WERI-Rb-1 (cell line): ENCODE measurements around the gene VSTM2B.

Experiments used
- DNase-seq: peaks from one replicate; pipeline ENCODE4 v3.0.0-alpha.2; 2020
- H3K27ac ChIP-seq: fragments of 250-450 bp; sonication (Bioruptor Pico); 2 replicates; pipeline ENCODE4 v1.5.1; 2020; ENCODE audit warnings: mild to moderate bottlenecking, moderate library complexity
- H3K27me3 ChIP-seq: fragments of 250-450 bp; sonication (Bioruptor Pico); 2 replicates; pipeline ENCODE4 v1.5.1; 2021; ENCODE audit warnings: mild to moderate bottlenecking, low read depth, moderate library complexity; ENCODE audit not compliant: insufficient read depth, severe bottlenecking
- H3K36me3 ChIP-seq: fragments of 250-450 bp; sonication (Bioruptor Pico); 2 replicates; pipeline ENCODE4 v1.5.1; 2020; ENCODE audit warnings: mild to moderate bottlenecking, moderate library complexity
- H3K4me3 ChIP-seq: 2 replicates; pipeline ENCODE4 v1.5.1; 2011; ENCODE audit warnings: low read depth, mild to moderate bottlenecking, control low read depth, low read length
- H3K9me3 ChIP-seq: fragments of 250-450 bp; sonication (Bioruptor Pico); 2 replicates; pipeline ENCODE4 v1.5.1; 2021; ENCODE audit warnings: mild to moderate bottlenecking, moderate library complexity; ENCODE audit not compliant: severe bottlenecking
- TF ChIP-seq, protein P1 (sequence below): IDR thresholded peaks from 2 replicates; pipeline ENCODE4 v1.5.1; 2011; ENCODE audit warnings: low read depth, mild to moderate bottlenecking, control low read depth, inconsistent platforms, low read length

Gene VSTM2B

DNA sequence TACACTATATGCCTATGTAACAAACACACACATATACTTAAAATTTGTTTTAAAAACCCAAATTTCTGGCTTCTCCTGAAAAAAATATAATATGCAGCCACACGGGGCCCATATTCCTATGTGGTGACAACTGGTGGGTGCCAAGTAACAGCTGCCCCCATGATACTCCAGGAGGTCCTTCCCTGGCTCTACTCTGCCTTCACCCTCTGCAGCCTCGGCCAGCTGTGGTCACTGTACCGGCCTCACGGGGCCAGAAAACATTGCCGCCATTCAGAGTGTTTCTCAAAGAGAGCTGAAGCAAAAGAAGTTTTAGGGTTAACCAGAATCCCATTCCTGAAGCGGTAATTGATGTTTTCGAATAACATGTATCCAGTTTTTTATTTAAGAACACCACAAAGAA, 47.7 kb downstream of the VSTM2B start:
- no peak overlapping the region for H3K27ac ChIP-seq
- H3K36me3 ChIP-seq = no peaks in the 10 kb centered on the region
- DNase-seq = no peak
- H3K4me3 ChIP-seq = no peak overlapping the region
- TF ChIP-seq, protein P1, sequence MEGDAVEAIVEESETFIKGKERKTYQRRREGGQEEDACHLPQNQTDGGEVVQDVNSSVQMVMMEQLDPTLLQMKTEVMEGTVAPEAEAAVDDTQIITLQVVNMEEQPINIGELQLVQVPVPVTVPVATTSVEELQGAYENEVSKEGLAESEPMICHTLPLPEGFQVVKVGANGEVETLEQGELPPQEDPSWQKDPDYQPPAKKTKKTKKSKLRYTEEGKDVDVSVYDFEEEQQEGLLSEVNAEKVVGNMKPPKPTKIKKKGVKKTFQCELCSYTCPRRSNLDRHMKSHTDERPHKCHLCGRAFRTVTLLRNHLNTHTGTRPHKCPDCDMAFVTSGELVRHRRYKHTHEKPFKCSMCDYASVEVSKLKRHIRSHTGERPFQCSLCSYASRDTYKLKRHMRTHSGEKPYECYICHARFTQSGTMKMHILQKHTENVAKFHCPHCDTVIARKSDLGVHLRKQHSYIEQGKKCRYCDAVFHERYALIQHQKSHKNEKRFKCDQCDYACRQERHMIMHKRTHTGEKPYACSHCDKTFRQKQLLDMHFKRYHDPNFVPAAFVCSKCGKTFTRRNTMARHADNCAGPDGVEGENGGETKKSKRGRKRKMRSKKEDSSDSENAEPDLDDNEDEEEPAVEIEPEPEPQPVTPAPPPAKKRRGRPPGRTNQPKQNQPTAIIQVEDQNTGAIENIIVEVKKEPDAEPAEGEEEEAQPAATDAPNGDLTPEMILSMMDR = no peak
- no peaks in the 10 kb centered on the region for H3K9me3 ChIP-seq
- H3K27me3 ChIP-seq = peaks cover 95% of the 10 kb centered on the region

DNA sequence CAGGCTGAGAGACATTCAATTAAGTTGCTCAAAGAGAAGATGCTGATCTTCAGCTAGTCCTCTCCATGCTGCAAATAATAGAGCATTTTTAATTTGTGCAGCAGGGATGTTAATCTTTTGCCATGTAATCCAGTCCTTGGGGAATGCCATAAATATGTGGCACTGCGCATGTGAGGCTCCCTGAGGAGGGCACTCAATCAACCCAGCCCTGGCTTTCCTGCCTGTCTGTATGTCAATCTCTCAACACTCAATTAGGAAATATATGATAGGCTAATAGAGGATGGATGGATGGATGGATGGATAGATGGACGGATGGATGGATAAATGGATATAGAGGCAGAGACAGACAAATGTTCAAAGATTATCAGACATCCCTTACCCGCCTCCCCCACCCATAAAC, 48.7 kb downstream of the VSTM2B start:
- no peak overlapping the region for H3K27ac ChIP-seq

DNA sequence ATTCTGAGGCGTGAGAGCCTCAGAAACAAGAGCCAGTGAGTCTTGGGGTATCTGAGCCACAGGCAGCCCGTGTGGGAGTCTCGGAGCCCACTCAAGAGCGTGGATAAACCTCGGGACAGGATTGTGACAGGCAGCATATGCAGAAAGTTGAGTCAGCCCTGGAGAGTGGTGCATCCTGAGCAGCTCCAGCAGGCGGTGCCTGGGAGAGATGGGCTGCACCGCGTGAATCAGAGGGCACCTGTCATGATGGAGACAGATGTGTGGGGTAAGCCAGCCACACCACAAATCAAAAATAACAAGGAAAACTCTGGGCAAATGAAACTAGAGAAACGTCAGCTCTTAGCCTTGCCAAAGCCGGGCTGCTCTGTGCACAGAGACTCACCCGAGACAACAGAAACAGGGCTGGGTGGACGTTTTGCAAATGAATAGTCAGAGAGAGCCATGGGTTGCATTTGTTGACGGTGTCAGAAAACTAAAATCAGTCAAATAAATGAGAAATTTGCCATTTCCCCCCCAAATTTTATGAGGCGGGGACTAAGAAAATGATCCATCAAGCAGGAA, 50.3 kb downstream of the VSTM2B start:
- Histone ChIP-seq H3K27ac (no peak overlapping the region), H3K36me3 (no peaks in the 10 kb centered on the region), H3K9me3 (peaks cover under 1% of the 10 kb centered on the region), H3K27me3 (peaks cover 88% of the 10 kb centered on the region), H3K4me3 (no peak overlapping the region)
- TF ChIP-seq, protein P1 = no peak
- no peak for DNase-seq

More for the DNA sequence above, 48.7 kb downstream of the VSTM2B start:
- Histone ChIP-seq H3K36me3 (no peaks in the 10 kb centered on the region), H3K27me3 (peaks cover 89% of the 10 kb centered on the region), H3K9me3 (no peaks in the 10 kb centered on the region), H3K4me3 (no peak overlapping the region)
- no peak for DNase-seq
- TF ChIP-seq, protein P1 = no peak

DNA sequence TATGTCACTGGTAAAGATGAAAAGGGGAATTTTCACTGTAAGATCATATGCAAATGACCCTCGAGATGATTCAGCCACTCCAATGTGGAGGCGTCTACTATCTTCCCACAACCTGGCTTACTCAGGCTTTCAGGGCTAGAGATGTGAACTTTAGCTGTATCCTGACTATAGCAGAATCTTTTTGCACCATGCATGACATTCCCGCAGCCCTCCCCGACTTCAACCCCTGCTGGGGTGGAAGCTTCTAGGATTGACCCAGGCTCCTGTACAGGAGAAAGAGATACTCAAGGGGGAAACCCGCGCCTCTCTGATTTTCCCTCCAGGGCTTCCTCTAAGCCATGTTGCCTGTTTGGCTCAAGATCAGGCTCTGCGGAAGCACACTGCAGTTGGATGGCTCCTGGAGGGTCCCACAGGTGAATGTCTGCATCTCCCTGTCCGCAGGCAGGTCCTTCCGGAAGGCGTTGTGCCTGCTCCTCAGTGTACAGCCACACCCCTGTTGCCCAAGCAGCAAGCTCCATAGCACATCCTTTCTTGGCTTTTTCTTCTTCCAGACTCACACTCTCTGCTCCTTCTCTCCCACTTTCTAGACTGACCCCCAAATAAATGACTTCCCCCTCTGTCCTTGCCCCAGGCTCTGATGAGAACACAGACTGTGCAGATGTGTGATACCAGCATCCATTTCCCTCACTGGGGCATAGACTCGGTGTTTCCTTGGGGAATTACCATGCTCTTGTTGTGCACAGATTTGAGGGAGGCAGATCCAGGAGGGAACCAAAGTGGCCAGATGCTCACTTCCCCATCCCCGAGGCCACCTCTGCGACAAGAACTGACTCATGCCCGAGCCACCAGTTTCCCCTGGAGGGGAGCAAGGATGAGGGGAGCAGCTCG, 51.2 kb downstream of the VSTM2B start:
- Histone ChIP-seq H3K4me3 (no peak overlapping the region), H3K27ac (no peak overlapping the region), H3K36me3 (no peaks in the 10 kb centered on the region), H3K27me3 (peaks cover 88% of the 10 kb centered on the region), H3K9me3 (peaks cover 7% of the 10 kb centered on the region)
- TF ChIP-seq, protein P1 = no peak
- DNase-seq = no peak

- peaks cover 88% of the 10 kb centered on the region for H3K27me3 ChIP-seq
- DNase-seq = no peak
- TF ChIP-seq, protein P1 = no peak
- H3K9me3 ChIP-seq = peaks cover 7% of the 10 kb centered on the region
- no peaks in the 10 kb centered on the region for H3K36me3 ChIP-seq
- no peak overlapping the region for H3K4me3 ChIP-seq
- H3K27ac ChIP-seq = no peak overlapping the region
Measured at GRCh38 chr19:29577649-29577963, 51.8 kb downstream of the VSTM2B start.
